AG10803 (cell line): ENCODE measurements around the gene GNPTG.
A peak's percentile ranks its signal among the peaks of the same experiment; 100 is the strongest.

Source experiments
- DNase-seq: peaks from one replicate; pipeline ENCODE4 v3.0.0; 2010; ENCODE audit warnings: low read depth
- H3K4me3 ChIP-seq: 2 replicates; pipeline ENCODE4 v1.5.1; 2011; ENCODE audit warnings: mild to moderate bottlenecking, low read length, control low read depth
- TF ChIP-seq, protein P1 (sequence below): conservative IDR thresholded peaks from 2 replicates; pipeline ENCODE4 v1.5.1; 2011; ENCODE audit warnings: mild to moderate bottlenecking, low read length, control low read depth, inconsistent platforms

GNPTG gene

DNA sequence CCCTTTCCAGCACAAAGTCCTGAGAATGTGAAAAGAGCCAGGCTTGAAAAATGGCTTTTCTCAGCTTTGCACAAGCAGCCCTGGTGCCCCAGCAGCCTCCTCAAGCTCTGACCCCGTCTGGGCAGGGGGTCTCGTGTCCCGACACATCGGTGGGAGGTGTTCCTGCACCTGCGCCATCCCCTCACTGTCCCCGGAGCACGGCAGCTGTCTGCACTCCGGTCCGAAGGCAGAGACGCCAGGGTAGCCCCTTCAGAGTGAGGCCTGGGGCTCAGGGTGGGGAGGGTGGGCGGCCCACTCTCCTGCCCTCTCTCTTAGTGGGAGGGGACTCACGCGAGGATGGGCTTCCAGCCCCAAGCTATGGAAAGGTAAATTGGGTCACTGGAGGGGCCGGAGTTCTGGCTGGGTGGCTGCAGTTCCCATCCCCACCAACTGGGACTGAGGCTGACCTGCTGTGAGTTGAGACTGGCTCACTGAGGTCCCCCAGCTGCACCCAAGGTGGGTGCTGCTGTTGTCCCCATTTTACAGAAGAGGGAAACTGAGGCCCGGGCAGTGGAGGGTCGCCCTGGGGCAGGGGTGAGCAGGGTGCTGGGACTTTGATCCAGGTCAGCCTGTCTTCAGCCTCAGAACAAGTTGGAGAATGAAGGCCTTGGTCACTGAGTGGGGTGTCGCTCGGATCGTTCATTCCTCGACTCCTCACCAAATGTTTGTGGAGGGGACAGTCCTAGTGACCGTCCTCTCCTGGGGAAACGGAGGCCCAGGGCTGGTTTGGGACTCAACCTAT lies 20.6 kb upstream of the GNPTG start:
- TF ChIP-seq, protein P1, sequence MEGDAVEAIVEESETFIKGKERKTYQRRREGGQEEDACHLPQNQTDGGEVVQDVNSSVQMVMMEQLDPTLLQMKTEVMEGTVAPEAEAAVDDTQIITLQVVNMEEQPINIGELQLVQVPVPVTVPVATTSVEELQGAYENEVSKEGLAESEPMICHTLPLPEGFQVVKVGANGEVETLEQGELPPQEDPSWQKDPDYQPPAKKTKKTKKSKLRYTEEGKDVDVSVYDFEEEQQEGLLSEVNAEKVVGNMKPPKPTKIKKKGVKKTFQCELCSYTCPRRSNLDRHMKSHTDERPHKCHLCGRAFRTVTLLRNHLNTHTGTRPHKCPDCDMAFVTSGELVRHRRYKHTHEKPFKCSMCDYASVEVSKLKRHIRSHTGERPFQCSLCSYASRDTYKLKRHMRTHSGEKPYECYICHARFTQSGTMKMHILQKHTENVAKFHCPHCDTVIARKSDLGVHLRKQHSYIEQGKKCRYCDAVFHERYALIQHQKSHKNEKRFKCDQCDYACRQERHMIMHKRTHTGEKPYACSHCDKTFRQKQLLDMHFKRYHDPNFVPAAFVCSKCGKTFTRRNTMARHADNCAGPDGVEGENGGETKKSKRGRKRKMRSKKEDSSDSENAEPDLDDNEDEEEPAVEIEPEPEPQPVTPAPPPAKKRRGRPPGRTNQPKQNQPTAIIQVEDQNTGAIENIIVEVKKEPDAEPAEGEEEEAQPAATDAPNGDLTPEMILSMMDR, result no peak
- DNase-seq, result no peak
- no peak overlapping the region for H3K4me3 ChIP-seq

GRCh38 chr16:1331712-1332617 lies 19.8 kb upstream of the GNPTG start:
- TF ChIP-seq, protein P1, result no peak
- peak; percentile 43 for DNase-seq
- no peak overlapping the region for H3K4me3 ChIP-seq

DNA sequence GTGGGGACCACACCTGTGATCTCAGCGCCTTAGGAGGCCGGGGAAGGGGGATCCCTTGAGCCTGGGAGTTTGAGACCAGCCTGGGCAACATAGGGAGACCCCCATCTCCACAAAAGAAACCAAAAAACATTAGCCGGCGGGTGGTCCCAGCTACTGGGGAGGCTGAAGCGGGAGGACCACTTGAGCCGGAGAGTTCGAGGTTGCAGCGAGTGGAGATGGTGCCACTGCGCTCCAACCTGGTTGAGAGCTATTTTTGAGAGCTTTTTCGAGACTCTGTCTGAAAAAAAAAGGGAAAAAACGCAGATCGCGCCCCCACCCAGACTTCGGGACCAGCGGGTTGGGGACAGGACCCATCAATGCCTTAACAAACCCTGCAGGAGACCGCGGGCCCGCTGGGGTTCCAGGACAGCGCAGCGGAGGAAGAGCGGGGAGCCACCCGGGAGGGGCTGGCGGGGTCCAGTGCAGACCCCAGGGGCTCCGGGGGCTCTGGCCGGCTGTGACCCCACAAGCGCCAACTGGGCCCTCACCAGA lies 19.0 kb upstream of the GNPTG start:
- H3K4me3 ChIP-seq, result no peak overlapping the region
- TF ChIP-seq, protein P1, result no peak
- DNase-seq, result no peak

DNA sequence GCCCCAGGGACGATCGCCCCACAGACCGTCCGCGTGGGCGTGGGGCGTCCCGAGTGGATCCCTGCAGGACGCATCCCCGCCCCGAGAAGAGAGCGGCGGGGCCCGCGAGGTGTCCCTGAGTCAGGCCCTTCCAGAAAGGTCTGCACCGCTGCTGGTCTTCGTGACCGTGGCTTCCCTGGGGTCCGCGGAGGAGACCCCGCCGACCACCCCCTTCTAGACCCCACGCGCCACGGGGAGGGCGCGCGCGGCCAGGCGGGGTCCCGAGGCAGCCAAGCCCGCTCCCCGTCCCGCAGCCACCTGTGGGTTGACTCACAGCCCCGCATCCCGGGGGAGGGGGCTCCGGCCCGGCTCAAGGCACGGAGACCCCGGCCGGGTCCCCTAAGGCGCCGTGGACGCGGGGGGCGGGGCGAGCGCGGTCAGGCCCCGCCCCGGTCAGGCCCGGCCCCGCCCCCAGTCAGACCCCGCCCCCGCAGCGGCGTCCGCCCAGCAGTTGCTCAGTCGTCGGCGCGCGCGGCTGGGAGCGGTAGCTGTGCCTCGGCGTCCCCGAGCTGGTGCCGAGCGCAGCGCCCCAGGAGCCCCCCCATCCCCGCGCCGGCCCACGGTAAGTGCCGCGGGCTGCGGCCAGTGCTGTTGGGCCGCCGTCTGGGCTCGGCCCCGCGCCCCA lies 18.4 kb upstream of the GNPTG start, which contains the start of gene BAIAP3:
Gene BAIAP3, plus strand, starts transcription at position 497 of the 664 bp plus-strand sequence. CDS start 4,905 bp downstream, outside the sequence.
- DNase-seq, result no peak
- no peak within 1 kb of the TSS for H3K4me3 ChIP-seq
- TF ChIP-seq, protein P1, result no peak

- TF ChIP-seq, protein P1, result no peak
- DNase-seq, result no peak
- H3K4me3 ChIP-seq, result no peak overlapping the region
Observed at GRCh38 chr16:1333854-1334700, 17.7 kb upstream of the GNPTG start.

- no peak overlapping the region for H3K4me3 ChIP-seq
- no peak for DNase-seq
- TF ChIP-seq, protein P1, result no peak
Observed at GRCh38 chr16:1334739-1335138, 17.0 kb upstream of the GNPTG start.
